Superior temporal gyrus (tissue), 1 donor: ENCODE data around the gene NUAK2.
A peak's percentile ranks its signal among the peaks of the same experiment; 100 is the strongest.

ENCODE experiments used
- DNase-seq: peaks from one replicate; pipeline ENCODE4 v3.0.0-alpha.2; 2016; ENCODE audit errors: extremely low spot score

The NUAK2 gene

GRCh38 chr1:205275133-205275532 lies 46.4 kb downstream of the NUAK2 start:
- no peak for DNase-seq

- no peak for DNase-seq
Observed at GRCh38 chr1:205274041-205274691, 47.4 kb downstream of the NUAK2 start.

GRCh38 chr1:205273551-205273982 lies 48.0 kb downstream of the NUAK2 start:
- peak; percentile 97 for DNase-seq

GRCh38 chr1:205272536-205272935 lies 49.0 kb downstream of the NUAK2 start:
- DNase-seq: no peak

GRCh38 chr1:205271745-205272144 lies 49.8 kb downstream of the NUAK2 start:
- DNase-seq: no peak

GRCh38 chr1:205271277-205271676 lies 50.3 kb downstream of the NUAK2 start:
- peak; percentile 60 for DNase-seq

- DNase-seq: peak; percentile 87
Observed at GRCh38 chr1:205270764-205271163, 50.8 kb downstream of the NUAK2 start.

- DNase-seq: no peak
Observed at GRCh38 chr1:205270271-205270670, 51.3 kb downstream of the NUAK2 start.

- no peak for DNase-seq
Observed at GRCh38 chr1:205269711-205270110, 51.8 kb downstream of the NUAK2 start.

- no peak for DNase-seq
Observed at GRCh38 chr1:205268846-205269680, 52.5 kb downstream of the NUAK2 start.

- no peak for DNase-seq
Observed at GRCh38 chr1:205267306-205267902, 54.1 kb downstream of the NUAK2 start.

- no peak for DNase-seq
Observed at GRCh38 chr1:205266611-205267305, 54.8 kb downstream of the NUAK2 start.

- no peak for DNase-seq
Observed at GRCh38 chr1:205263580-205264190, 57.9 kb downstream of the NUAK2 start.

GRCh38 chr1:205262731-205263171 lies 58.8 kb downstream of the NUAK2 start:
- DNase-seq: no peak

- no peak for DNase-seq
Observed at GRCh38 chr1:205261946-205262691, 59.4 kb downstream of the NUAK2 start.

GRCh38 chr1:205260948-205261732 lies 60.4 kb downstream of the NUAK2 start:
- no peak for DNase-seq

- no peak for DNase-seq
Observed at GRCh38 chr1:205259998-205260397, 61.5 kb downstream of the NUAK2 start.

GRCh38 chr1:205259324-205259832 lies 62.2 kb downstream of the NUAK2 start:
- DNase-seq: no peak

- DNase-seq: peak; percentile 90
Observed at GRCh38 chr1:205258719-205259118, 62.8 kb downstream of the NUAK2 start.

- DNase-seq: no peak
Observed at GRCh38 chr1:205258261-205258691, 63.3 kb downstream of the NUAK2 start.
